ENCODE measurements around the gene LBP. TPM values are rescaled to one million over a fixed set of nuclear protein-coding genes. Genes with fewer than 3 reads are reported as not detected.

LBP gene
- total RNA-seq, 1 donor from 2014 or later, result not detected

- Mint-ChIP-seq H3K9me3 (ENCODE audit: low read depth) (no peaks in the 10 kb centered on the region), H3K27me3 (peaks cover 10% of the 10 kb centered on the region), H3K27ac (no peak overlapping the region), H3K4me3 (ENCODE audit: low read depth) (no peak overlapping the region), H3K4me1 (ENCODE audit: low read depth) (no peaks in the 10 kb centered on the region), H3K36me3 (ENCODE audit: insufficient read depth) (no peaks in the 10 kb centered on the region)
- DNase-seq (ENCODE audit: low spot score, unreplicated experiment), result no peak
- no peak for TF ChIP-seq CTCF (IDR thresholded peaks at IDR 0.05; ENCODE audit: unreplicated experiment)
Measured at GRCh38 chr20:38326309-38326708, 20.0 kb upstream of the LBP start.

- H3K4me3 Mint-ChIP-seq (ENCODE audit: low read depth), result no peak overlapping the region
- no peak for TF ChIP-seq CTCF (IDR thresholded peaks at IDR 0.05; ENCODE audit: unreplicated experiment)
- no peak for DNase-seq (ENCODE audit: low spot score, unreplicated experiment)
- H3K9me3 Mint-ChIP-seq (ENCODE audit: low read depth), result no peaks in the 10 kb centered on the region
- no peaks in the 10 kb centered on the region for H3K36me3 Mint-ChIP-seq (ENCODE audit: insufficient read depth)
- peaks cover 23% of the 10 kb centered on the region for H3K27me3 Mint-ChIP-seq
- no peak overlapping the region for H3K27ac Mint-ChIP-seq
- H3K4me1 Mint-ChIP-seq (ENCODE audit: low read depth), result no peaks in the 10 kb centered on the region
Measured at GRCh38 chr20:38330638-38331037, 15.6 kb upstream of the LBP start.

GRCh38 chr20:38331245-38331644, 15.0 kb upstream of the LBP start:
- H3K27ac Mint-ChIP-seq, result no peak overlapping the region
- no peak for TF ChIP-seq CTCF (IDR thresholded peaks at IDR 0.05; ENCODE audit: unreplicated experiment)
- peaks cover 28% of the 10 kb centered on the region for H3K27me3 Mint-ChIP-seq
- no peaks in the 10 kb centered on the region for H3K4me1 Mint-ChIP-seq (ENCODE audit: low read depth)
- no peak for DNase-seq (ENCODE audit: low spot score, unreplicated experiment)
- H3K4me3 Mint-ChIP-seq (ENCODE audit: low read depth), result no peak overlapping the region
- H3K36me3 Mint-ChIP-seq (ENCODE audit: insufficient read depth), result no peaks in the 10 kb centered on the region
- H3K9me3 Mint-ChIP-seq (ENCODE audit: low read depth), result no peaks in the 10 kb centered on the region

- no peak for DNase-seq (ENCODE audit: low spot score, unreplicated experiment)
- TF ChIP-seq CTCF (IDR thresholded peaks at IDR 0.05; ENCODE audit: unreplicated experiment), result no peak
- no peaks in the 10 kb centered on the region for H3K36me3 Mint-ChIP-seq (ENCODE audit: insufficient read depth)
- H3K9me3 Mint-ChIP-seq (ENCODE audit: low read depth), result no peaks in the 10 kb centered on the region
- H3K4me1 Mint-ChIP-seq (ENCODE audit: low read depth), result no peaks in the 10 kb centered on the region
- no peak overlapping the region for H3K4me3 Mint-ChIP-seq (ENCODE audit: low read depth)
- H3K27ac Mint-ChIP-seq, result no peak overlapping the region
- peaks cover 32% of the 10 kb centered on the region for H3K27me3 Mint-ChIP-seq
Measured at GRCh38 chr20:38331814-38332213, 14.5 kb upstream of the LBP start.

GRCh38 chr20:38334016-38334415, 12.3 kb upstream of the LBP start:
- peaks cover 1% of the 10 kb centered on the region for H3K4me1 Mint-ChIP-seq (ENCODE audit: low read depth)
- H3K4me3 Mint-ChIP-seq (ENCODE audit: low read depth), result no peak overlapping the region
- no peak for DNase-seq (ENCODE audit: low spot score, unreplicated experiment)
- no peaks in the 10 kb centered on the region for H3K36me3 Mint-ChIP-seq (ENCODE audit: insufficient read depth)
- no peak overlapping the region for H3K27ac Mint-ChIP-seq
- peaks cover 36% of the 10 kb centered on the region for H3K27me3 Mint-ChIP-seq
- no peak for TF ChIP-seq CTCF (IDR thresholded peaks at IDR 0.05; ENCODE audit: unreplicated experiment)
- peaks cover 7% of the 10 kb centered on the region for H3K9me3 Mint-ChIP-seq (ENCODE audit: low read depth)
